Duodenal mucosa (tissue), 2 donors: Measurements from ENCODE around the gene LSM14B.
A peak's percentile ranks its signal among the peaks of the same experiment; 100 is the strongest.

Experiments used
- H3K27ac ChIP-seq: one replicate; pipeline ENCODE4 v1.7.0; 2013; ENCODE audit warnings: low read depth, low read length
- H3K27me3 ChIP-seq, 2 donors: one replicate each; pipeline ENCODE4 v1.7.0; 2013; ENCODE audit warnings: low read length in 2 of 2, control low read depth in 1 of 2; ENCODE audit not compliant: insufficient read depth in 2 of 2, control insufficient read depth in 1 of 2
- H3K36me3 ChIP-seq, 2 donors: one replicate each; pipeline ENCODE4 v1.7.0; 2013; ENCODE audit warnings: low read length in 2 of 2, control low read depth in 1 of 2; ENCODE audit not compliant: insufficient read depth in 2 of 2, control insufficient read depth in 1 of 2
- H3K4me1 ChIP-seq, 2 donors: one replicate each; pipeline ENCODE4 v1.7.0; 2013; ENCODE audit warnings: low read length in 2 of 2, control low read depth in 1 of 2; ENCODE audit not compliant: insufficient read depth in 2 of 2, control insufficient read depth in 1 of 2
- H3K4me3 ChIP-seq, 2 donors: one replicate each; pipeline ENCODE4 v1.7.0; 2013; ENCODE audit warnings: low read length in 2 of 2, low read depth in 1 of 2
- H3K9ac ChIP-seq, 2 donors: one replicate each; pipeline ENCODE4 v1.7.0; 2013; ENCODE audit warnings: low read length in 2 of 2, low read depth in 1 of 2
- H3K9me3 ChIP-seq, 2 donors: one replicate each; pipeline ENCODE4 v1.7.0; 2013; ENCODE audit warnings: low read length in 2 of 2, control low read depth in 1 of 2; ENCODE audit not compliant: control insufficient read depth in 1 of 2

The LSM14B gene

GRCh38 chr20:62181808-62182207 is 59.5 kb downstream of the LSM14B start:
- Histone ChIP-seq H3K36me3 (peaks cover 0 to 11% of the 10 kb centered on the region in 2 donors), H3K4me3 (peak overlapping the region in 1 of 2 donors; percentile 96), H3K27ac (no peak overlapping the region), H3K27me3 (no peaks in the 10 kb centered on the region), H3K4me1 (peaks cover 13 to 19% of the 10 kb centered on the region in 2 donors), H3K9ac (peak overlapping the region in 1 of 2 donors; percentile 96), H3K9me3 (no peaks in the 10 kb centered on the region)

DNA sequence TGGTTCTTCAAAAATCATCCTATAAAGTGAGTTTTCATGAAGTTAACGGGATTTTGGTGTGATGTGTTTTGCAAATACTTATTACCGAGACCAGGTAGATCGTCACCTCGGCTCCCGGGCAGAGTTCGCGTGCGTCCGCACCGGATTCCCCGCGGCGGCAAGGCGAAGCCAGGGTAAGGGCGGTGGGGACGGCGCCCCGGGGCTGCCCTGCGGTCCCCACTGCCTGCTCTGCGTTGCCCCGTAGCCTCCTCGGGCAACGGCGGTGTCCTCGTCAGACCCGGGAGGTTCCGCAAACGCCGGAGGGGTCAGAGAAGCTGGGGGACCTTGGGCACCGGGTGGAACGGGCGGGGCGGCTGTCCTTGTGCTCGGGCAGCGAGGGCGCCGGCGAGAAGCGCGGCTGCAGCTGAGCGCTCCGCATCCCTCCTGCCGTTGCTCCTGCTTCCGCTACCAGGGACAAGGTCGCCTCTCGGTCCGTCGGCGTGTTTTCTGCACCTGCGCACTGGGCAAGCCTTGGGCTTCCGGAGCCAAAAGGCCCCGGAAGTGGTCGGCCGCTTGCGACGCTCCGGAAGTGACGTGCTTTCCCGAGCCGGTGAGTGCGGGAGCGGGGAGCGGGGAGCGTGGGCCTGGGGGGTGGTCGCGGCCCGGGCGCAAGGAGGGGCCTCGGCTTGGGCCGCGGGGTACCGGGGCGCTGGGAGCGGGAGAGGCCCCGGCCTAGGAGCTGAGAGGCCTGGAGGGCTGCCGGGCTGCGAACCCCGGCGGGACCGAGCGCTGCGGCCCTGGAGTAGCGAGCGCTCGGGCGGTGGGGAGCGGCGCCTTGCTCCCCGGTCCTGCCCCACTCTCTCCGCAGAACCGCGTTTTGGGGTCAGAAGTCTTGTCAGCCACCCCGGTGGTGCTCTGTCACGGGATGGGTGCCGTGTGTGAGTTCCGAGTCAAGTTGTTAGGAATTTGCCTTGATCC is 60.5 kb downstream of the LSM14B start, which contains the start of gene MTG2:
TSS of gene MTG2 (plus strand) at position 560 of the 957 bp plus-strand sequence. CDS start 10,393 bp downstream, outside the sequence.
- Histone ChIP-seq H3K9me3 (no peaks in the 10 kb centered on the region), H3K4me1 (peaks cover 18 to 27% of the 10 kb centered on the region in 2 donors)

DNA sequence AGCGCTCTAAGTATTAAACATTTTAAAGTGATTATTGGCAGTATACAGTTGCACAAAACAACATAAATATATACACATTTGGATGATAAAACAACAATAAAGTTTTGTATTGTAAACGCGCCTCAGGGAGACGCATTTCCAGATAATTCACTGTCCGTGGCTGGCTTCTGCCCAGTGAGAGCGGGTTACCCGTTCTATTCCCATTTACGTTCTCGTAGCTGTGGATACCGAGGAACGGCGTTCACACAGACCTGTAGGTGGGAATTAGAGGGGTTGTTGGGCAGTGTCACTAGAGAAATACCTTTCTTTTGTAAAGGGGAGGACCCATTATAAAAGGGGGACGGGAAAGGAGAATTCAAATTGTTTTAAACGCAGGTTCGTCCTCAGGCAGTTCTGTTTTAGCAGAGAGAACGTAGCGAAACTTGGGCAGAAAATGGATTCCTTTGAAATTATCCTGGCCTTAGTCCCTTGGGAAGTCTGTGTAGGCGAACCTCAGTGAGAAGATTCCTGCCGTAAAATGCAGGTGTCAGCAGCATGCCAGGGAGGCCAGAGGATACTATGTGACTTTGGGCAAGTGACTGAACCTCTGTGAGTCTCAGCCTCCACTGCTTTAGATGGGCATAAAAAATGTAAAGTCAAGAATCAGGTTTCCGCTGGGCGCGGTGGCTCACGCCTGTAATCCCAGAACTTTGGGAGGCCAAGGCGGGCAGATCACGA is 61.3 kb downstream of the LSM14B start:
- H3K27me3 ChIP-seq, result no peaks in the 10 kb centered on the region
- no peaks in the 10 kb centered on the region for H3K9me3 ChIP-seq
- peaks cover 19 to 27% of the 10 kb centered on the region in 2 donors for H3K4me1 ChIP-seq
- H3K36me3 ChIP-seq, result peaks cover 0 to 6% of the 10 kb centered on the region in 2 donors
- no peak overlapping the region for H3K27ac ChIP-seq
- H3K4me3 ChIP-seq, result peak overlapping the region; percentile 96 to 98
- H3K9ac ChIP-seq, result peak overlapping the region; percentile 96 to 98

More for the DNA sequence above, 60.5 kb downstream of the LSM14B start, which contains the start of gene MTG2:
- no peaks in the 10 kb centered on the region for H3K27me3 ChIP-seq
- peaks cover 0 to 6% of the 10 kb centered on the region in 2 donors for H3K36me3 ChIP-seq
- peak within 1 kb of the TSS; percentile 96 to 98 for H3K4me3 ChIP-seq
- H3K27ac ChIP-seq, result peak within 1 kb of the TSS; percentile 91
- peak within 1 kb of the TSS; percentile 96 to 98 for H3K9ac ChIP-seq
